Neural cell (in vitro differentiated cells): Measurements from ENCODE around the gene FOXO1. TPM values are rescaled to one million over a fixed set of nuclear protein-coding genes. Genes with fewer than 3 reads are reported as not detected.

Experiments
- H2AFZ ChIP-seq: fragments of 200-600, 300-800 bp; sonication (generic), shearing (Covaris generic); 2 replicates; pipeline ENCODE4 v1.6.0; 2014; ENCODE audit warnings: low read depth, mild to moderate bottlenecking, antibody characterized with exemption, low read length, moderate library complexity
- H3F3A ChIP-seq: fragments of 200-600 bp; shearing (Covaris generic); 2 replicates; pipeline ENCODE4 v1.6.1; 2016; ENCODE audit warnings: mild to moderate bottlenecking, moderate library complexity, mixed read lengths, antibody characterized with exemption, low read length; ENCODE audit not compliant: insufficient read depth, poor library complexity, severe bottlenecking
- H3K27ac ChIP-seq: fragments of 200-600, 300-800 bp; sonication (generic), shearing (Covaris generic); 2 replicates; pipeline ENCODE4 v1.5.1; 2014; ENCODE audit warnings: mild to moderate bottlenecking, low read length, moderate library complexity
- H3K27me3 ChIP-seq: fragments of 300-800, 200-600 bp; sonication (generic), shearing (Covaris generic); 2 replicates; pipeline ENCODE4 v1.6.0; 2014; ENCODE audit warnings: mild to moderate bottlenecking, low read depth, low read length, moderate library complexity; ENCODE audit not compliant: insufficient read depth
- H3K36me3 ChIP-seq: fragments of 300-800, 200-600 bp; sonication (generic), shearing (Covaris generic); 2 replicates; pipeline ENCODE4 v1.5.1; 2014; ENCODE audit warnings: mild to moderate bottlenecking, antibody characterized with exemption, low read length, moderate library complexity; ENCODE audit not compliant: insufficient read depth
- H3K4me2 ChIP-seq: fragments of 300-800, 200-600 bp; sonication (generic), shearing (Covaris generic); 2 replicates; pipeline ENCODE4 v1.6.0; 2014; ENCODE audit warnings: mild to moderate bottlenecking, low read length
- H3K4me3 ChIP-seq: fragments of 300-800, 200-600 bp; sonication (generic), shearing (Covaris generic); 2 replicates; pipeline ENCODE4 v1.5.1; 2014; ENCODE audit warnings: mild to moderate bottlenecking, low read length, moderate library complexity
- H3K79me2 ChIP-seq: fragments of 200-600 bp; shearing (Covaris generic); replicated peaks from 2 replicates; pipeline ENCODE4 v1.6.0; 2014; ENCODE audit warnings: mild to moderate bottlenecking, low read length, moderate library complexity; ENCODE audit not compliant: insufficient read depth
- H3K9ac ChIP-seq: fragments of 300-800, 200-600 bp; sonication (generic), shearing (Covaris generic); 2 replicates; pipeline ENCODE4 v1.6.1; 2016; ENCODE audit warnings: mild to moderate bottlenecking, low read length, mixed read lengths
- H3K9me2 ChIP-seq: fragments of 200-600 bp; shearing (Covaris generic); 2 replicates; pipeline ENCODE4 v1.6.1; 2016; ENCODE audit warnings: mild to moderate bottlenecking, low read length, mixed read lengths; ENCODE audit not compliant: insufficient read depth
- H3K9me3 ChIP-seq: fragments of 200-600, 300-800 bp; sonication (generic), shearing (Covaris generic); 2 replicates; pipeline ENCODE4 v1.6.1; 2016; ENCODE audit warnings: mild to moderate bottlenecking, mixed run types, low read length, moderate library complexity, mixed read lengths
- H4K20me1 ChIP-seq: fragments of 200-600 bp; shearing (Covaris generic); 2 replicates; pipeline ENCODE4 v1.6.1; 2016; ENCODE audit warnings: mild to moderate bottlenecking, mixed run types; ENCODE audit not compliant: insufficient read depth
- CTCF ChIP-seq: fragments of 450-650 bp; IDR thresholded peaks from 2 replicates; pipeline ENCODE4 v1.5.1; 2014; ENCODE audit warnings: antibody characterized with exemption, mild to moderate bottlenecking, moderate library complexity; ENCODE audit not compliant: poor library complexity, severe bottlenecking
- EP300 ChIP-seq: fragments of 450-650 bp; conservative IDR thresholded peaks from 2 replicates; pipeline ENCODE4 v1.6.1; 2014; ENCODE audit warnings: antibody characterized with exemption, mild to moderate bottlenecking, moderate library complexity; ENCODE audit not compliant: poor library complexity, severe bottlenecking
- EZH2 ChIP-seq: fragments of 200-600, 300-800 bp; shearing (Covaris generic), sonication (generic); IDR thresholded peaks from 2 replicates; pipeline ENCODE4 v1.6.1; 2014; ENCODE audit warnings: antibody characterized with exemption, low read length, borderline replicate concordance, mild to moderate bottlenecking; ENCODE audit not compliant: insufficient read depth, poor library complexity, severe bottlenecking
- MXI1 ChIP-seq: fragments of 450-650 bp; conservative IDR thresholded peaks from 2 replicates; pipeline ENCODE4 v1.6.1; 2014; ENCODE audit warnings: antibody characterized with exemption, mild to moderate bottlenecking; ENCODE audit not compliant: poor library complexity, severe bottlenecking
- POLR2AphosphoS5 ChIP-seq: IDR thresholded peaks from 2 replicates; pipeline ENCODE4 v1.6.1; 2012
- RAD21 ChIP-seq: fragments of 450-650 bp; conservative IDR thresholded peaks from 2 replicates; pipeline ENCODE4 v1.6.1; 2014; ENCODE audit warnings: antibody characterized with exemption, mild to moderate bottlenecking, moderate library complexity
- SMC3 ChIP-seq: fragments of 450-650 bp; conservative IDR thresholded peaks from 2 replicates; pipeline ENCODE4 v1.6.1; 2014; ENCODE audit warnings: antibody characterized with exemption, mild to moderate bottlenecking, moderate library complexity; ENCODE audit not compliant: poor library complexity
- TAF1 ChIP-seq: IDR thresholded peaks from 2 replicates; pipeline ENCODE4 v1.6.1; 2012; ENCODE audit warnings: low read depth
- polyA plus RNA-seq: library from polyadenylated mRNA; depleted of rRNA; stranded (reverse); fragments of >200 nt; gene quantifications from 2 replicates; pipeline ENCODE4 v1.2.3, GENCODE V29; 2014
- TF ChIP-seq, protein P1 (sequence below): IDR thresholded peaks from 2 replicates; pipeline ENCODE4 v1.6.1; 2012; ENCODE audit warnings: borderline replicate concordance

The FOXO1 gene
- polyA plus RNA-seq, 1 donor from 2014 or later, result 1.2 TPM

GRCh38 chr13:40519637-40520036, 146.8 kb downstream of the FOXO1 start:
- no peaks in the 10 kb centered on the region for H3F3A ChIP-seq
- no peaks in the 10 kb centered on the region for H3K36me3 ChIP-seq
- no peaks in the 10 kb centered on the region for H3K27me3 ChIP-seq
- H4K20me1 ChIP-seq, result no peaks in the 10 kb centered on the region
- H3K9me3 ChIP-seq, result no peaks in the 10 kb centered on the region
- H3K9ac ChIP-seq, result no peak overlapping the region
- H3K27ac ChIP-seq, result no peak overlapping the region
- no peak overlapping the region for H2AFZ ChIP-seq
- no peaks in the 10 kb centered on the region for H3K79me2 ChIP-seq
- no peak overlapping the region for H3K4me3 ChIP-seq
- H3K9me2 ChIP-seq, result no peaks in the 10 kb centered on the region
- no peak for TF ChIP-seq EP300
- TF ChIP-seq, protein P1, sequence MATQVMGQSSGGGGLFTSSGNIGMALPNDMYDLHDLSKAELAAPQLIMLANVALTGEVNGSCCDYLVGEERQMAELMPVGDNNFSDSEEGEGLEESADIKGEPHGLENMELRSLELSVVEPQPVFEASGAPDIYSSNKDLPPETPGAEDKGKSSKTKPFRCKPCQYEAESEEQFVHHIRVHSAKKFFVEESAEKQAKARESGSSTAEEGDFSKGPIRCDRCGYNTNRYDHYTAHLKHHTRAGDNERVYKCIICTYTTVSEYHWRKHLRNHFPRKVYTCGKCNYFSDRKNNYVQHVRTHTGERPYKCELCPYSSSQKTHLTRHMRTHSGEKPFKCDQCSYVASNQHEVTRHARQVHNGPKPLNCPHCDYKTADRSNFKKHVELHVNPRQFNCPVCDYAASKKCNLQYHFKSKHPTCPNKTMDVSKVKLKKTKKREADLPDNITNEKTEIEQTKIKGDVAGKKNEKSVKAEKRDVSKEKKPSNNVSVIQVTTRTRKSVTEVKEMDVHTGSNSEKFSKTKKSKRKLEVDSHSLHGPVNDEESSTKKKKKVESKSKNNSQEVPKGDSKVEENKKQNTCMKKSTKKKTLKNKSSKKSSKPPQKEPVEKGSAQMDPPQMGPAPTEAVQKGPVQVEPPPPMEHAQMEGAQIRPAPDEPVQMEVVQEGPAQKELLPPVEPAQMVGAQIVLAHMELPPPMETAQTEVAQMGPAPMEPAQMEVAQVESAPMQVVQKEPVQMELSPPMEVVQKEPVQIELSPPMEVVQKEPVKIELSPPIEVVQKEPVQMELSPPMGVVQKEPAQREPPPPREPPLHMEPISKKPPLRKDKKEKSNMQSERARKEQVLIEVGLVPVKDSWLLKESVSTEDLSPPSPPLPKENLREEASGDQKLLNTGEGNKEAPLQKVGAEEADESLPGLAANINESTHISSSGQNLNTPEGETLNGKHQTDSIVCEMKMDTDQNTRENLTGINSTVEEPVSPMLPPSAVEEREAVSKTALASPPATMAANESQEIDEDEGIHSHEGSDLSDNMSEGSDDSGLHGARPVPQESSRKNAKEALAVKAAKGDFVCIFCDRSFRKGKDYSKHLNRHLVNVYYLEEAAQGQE, result no peak
- TF ChIP-seq RAD21, result no peak
- H3K4me2 ChIP-seq, result no peak overlapping the region

DNA sequence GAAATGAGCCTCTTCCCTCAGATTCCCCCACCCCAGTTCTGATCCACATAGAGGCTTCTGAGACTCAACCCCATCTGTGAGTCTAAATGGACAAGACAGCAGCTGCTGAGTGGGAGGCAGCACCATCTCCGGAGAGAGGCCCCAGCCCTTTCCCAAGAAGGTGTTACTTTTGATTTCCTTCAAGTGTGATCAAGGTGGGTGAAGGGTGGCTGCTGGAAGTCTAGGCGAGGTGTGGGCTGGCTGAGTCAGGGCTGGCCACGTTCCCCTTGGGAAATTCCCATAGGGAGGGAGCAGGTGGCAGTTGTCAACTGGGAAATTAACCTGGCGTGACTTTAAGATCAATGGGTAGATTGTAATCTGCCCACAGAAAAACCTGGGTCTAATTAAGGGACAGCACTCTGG, 148.0 kb downstream of the FOXO1 start:
- H3K27ac ChIP-seq, result no peak overlapping the region
- no peak overlapping the region for H3K4me3 ChIP-seq
- H3K79me2 ChIP-seq, result no peaks in the 10 kb centered on the region
- no peaks in the 10 kb centered on the region for H3K9me3 ChIP-seq
- H3K9ac ChIP-seq, result no peak overlapping the region
- H4K20me1 ChIP-seq, result no peaks in the 10 kb centered on the region
- H3F3A ChIP-seq, result no peaks in the 10 kb centered on the region
- no peak overlapping the region for H3K4me2 ChIP-seq
- no peaks in the 10 kb centered on the region for H3K27me3 ChIP-seq
- H2AFZ ChIP-seq, result no peak overlapping the region
- no peak for TF ChIP-seq MXI1
- TF ChIP-seq CTCF, result no peak
- no peak for TF ChIP-seq EP300
- no peak for TF ChIP-seq RAD21
- no peak for TF ChIP-seq SMC3
- TF ChIP-seq, protein P1, result no peak
- no peak for TF ChIP-seq POLR2AphosphoS5
- TF ChIP-seq TAF1, result no peak
- no peak for TF ChIP-seq EZH2
- H3K36me3 ChIP-seq, result no peaks in the 10 kb centered on the region
- no peaks in the 10 kb centered on the region for H3K9me2 ChIP-seq
